ENCODE results near the gene KY.

GRCh38 chr3:134636406-134636805 lies 14.4 kb downstream of the KY start:
- TF ChIP-seq CTCF (IDR thresholded peaks at IDR 0.05) (no peak), REST (IDR thresholded peaks at IDR 0.05; ENCODE audit: insufficient read depth in 1 of 2, low read depth in 2 of 2, low read length in 1 of 2) (no peak), SIN3A (IDR thresholded peaks at IDR 0.05; ENCODE audit: borderline replicate concordance, insufficient read depth, low read depth, low read length) (no peak), POLR2AphosphoS5 (IDR thresholded peaks at IDR 0.05; ENCODE audit: low read depth, low read length) (no peak), TCF7L2 (IDR thresholded peaks at IDR 0.05; ENCODE audit: low read depth, low read length) (no peak)

All from Panc1 (cell line).